HUDEP-2 (cell line): ENCODE data around the gene FLACC1.
"Not testable (repeated sequence)": the region's sequence is repeated elsewhere in the genome, so short reads cannot be mapped to it uniquely, and the experiment has no call there.

ENCODE experiments used
- DNase-seq, 76 experiments: peaks; one replicate each; lab custom pipeline; 2025; ENCODE audit not compliant: unreplicated experiment in 76 of 76; lab: John Stamatoyannopoulos, UW

Gene FLACC1

DNA sequence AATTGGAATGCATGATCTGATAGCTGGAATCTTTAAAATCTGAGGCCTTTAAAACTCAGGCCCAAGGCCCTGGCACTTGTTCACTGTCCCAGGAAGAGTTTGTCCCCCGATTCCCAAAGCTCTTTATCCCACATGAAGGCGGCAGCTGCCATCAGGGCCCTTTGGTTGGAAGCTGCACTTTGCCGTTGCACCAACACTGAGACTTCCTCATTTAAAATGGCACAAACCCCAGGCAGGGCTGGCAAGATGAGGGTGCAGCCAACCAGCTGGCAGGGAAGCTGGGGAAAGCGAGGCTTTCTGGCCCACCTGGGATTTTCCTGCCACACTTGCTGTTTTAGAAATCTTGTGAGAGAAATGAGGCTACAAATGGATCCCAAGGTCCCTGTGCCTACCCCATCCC lies 6.3 kb downstream of the FLACC1 start:
- DNase-seq, result no peak

DNA sequence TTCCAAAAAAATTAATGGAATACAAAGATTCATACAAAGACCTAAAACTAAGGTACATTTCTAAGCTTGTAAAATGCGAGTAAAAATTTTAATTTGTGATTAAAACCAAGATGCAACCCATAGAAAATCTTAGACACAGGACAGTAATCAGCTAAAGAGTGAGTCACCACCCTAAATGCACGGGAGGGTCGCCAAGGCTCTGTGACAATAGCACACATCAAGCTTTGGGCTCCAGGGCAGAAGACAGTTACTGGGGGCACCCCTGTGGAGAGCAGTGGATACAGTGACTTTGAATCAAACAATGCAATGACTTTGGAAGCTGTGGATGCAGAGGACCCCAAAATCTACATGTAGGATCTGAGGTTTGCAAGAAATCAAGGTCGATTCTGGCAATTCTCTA lies 7.5 kb downstream of the FLACC1 start:
- DNase-seq, result no peak

DNA sequence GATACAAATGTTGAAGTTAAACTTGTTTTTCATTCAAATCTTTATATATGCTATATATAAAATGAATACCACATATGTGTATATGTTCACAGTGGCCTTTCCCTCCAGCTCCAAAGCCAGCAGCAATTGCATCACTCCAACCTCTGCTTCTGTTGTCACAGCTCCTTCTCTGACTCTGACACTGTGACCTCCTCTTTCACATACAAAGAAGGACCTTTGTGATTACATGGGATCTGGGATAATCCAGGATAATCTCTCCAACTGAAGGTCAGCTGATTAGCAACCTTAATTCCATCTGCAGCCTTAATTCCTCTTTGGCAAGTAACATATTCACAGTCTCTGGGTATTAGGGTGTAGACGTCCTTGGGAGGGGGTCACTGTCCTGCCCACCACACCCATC lies 8.4 kb downstream of the FLACC1 start:
- no peak for DNase-seq

DNA sequence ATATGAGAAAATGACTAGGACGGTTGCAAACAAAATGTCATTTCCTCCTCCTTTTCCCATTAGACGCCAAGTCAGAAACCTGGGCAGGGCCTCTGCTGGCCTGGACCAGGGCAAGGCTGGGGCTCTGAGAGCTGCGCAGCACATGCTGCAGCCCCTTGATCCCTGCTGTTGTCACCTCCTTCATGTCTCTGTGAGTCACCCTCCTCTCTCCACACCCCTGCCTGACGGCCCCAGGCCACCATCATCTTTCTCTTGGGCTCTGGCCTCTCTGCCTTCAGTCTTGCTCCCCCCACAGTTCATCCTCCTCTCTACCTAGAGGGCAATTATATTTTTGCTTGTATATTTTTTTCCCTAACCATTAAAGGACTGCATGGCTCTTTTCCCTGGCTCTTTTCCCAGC lies 10.0 kb downstream of the FLACC1 start:
- no peak for DNase-seq

DNA sequence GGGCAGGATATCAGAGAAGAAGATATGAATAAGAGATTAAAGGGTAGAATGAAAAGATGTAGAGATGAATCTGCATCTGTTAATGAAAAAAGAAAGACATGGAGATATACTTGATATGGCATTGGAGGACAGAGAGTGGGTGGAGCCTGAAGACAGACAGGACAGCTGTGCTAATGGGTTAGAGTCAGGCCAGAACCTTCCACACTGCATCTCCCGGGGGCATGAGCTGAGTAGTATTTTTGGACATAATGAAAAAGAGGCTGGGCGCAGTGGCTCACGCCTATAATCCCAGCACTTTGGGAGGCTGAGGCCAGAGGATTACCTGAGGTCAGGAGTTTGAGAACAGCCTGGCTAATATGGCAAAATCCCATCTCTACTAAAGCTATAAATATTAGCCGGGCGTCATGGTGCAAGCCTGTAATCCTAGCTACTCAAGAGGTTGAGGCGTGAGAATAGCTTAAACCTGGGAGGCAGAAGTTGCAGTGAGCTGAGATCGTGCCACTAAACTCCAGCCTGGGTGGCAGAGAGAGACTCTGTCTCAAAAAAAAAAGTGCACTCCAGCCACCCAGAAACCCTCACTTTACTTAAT lies 11.4 kb downstream of the FLACC1 start:
- DNase-seq, result no peak

DNA sequence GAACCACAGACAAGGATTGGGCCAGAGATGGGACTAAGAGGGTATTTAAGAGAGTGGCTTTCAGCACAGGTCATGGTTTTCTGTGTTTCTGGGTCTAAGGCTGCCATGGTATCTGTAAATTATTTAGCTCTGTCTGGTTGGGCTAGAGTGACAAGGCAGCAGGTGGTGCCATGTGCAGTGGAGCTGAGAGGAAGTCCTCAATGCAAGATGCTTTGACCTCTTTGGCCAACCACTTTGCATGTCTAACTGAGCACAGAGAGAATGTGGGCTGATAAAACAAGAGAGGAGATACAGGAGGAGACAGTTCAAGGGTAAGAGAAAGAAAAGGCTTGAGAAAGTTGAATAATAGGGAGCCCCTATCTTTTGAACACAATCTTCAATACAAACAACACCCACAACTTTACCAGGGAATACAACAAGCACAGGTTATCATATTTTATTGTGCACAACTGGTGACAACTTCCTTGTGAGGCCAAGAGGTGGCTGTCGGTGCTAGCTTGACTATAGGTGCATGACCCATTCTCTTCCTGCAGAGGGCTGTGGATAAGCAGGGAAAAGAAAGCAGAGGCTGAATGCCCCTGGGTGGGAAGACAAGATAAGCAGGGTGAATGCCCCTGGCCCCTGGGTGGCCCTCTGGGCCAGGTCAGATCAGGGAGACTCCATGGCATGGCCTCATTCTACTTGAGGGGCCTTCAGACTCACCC lies 12.3 kb downstream of the FLACC1 start:
- peak in 24 of 76 experiments; percentile 2 to 44 (median 11) for DNase-seq

DNA sequence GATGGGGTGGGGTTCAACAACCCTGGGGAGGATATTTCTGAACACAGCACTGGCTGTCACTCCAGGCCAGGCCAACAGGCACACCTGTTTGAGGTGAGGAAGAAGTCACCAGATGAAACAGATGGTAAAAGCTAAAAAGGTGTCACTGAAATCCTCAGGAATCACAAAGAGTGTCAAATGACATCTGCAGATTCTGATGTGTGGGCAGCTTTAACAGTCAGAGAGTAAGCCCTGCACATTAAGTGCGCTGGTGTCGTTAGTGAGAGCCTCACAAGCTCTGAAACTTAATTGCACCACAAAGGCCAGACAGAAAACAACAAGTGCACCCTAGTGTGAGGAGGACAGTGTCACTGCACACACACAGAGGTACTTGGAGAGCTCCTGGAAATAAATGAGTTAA lies 13.6 kb downstream of the FLACC1 start:
- DNase-seq, result no peak

DNA sequence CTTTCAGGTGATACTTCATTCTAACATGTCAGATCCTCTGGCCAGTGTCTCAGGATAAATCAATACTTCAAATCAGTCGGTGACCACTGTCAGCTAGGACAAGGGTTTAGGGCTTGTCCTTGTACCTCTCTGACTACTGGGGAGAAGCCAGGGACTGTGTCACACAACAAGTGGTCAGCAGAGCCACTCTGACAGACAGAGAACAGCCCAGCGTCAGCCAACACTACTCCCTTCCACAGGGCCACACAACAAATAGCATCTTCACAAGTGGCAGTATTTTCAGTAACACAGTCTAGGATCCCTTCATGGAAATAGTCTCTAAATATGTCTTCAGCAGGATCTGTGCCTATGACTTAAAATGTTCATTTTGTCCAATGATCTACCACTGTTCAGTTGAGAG lies 14.2 kb downstream of the FLACC1 start:
- no peak for DNase-seq

DNA sequence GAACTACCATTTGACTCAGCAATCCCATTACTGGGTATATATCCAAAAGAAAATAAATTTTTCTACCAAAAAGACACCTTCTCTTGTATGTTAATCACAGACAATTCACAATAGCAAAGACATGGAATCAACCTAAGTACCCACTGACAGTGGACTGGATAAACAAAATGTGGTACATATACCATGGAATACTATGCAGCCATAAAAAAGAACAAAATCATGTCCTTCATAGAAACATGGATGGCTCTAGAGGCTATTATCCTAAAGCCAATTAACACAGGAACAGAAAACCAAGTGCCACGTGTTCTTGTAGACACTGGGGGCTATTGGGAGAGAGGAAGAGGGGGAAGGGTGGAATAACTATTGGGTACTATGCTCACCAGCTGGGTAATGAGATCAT lies 27.7 kb downstream of the FLACC1 start:
- DNase-seq, result no peak

DNA sequence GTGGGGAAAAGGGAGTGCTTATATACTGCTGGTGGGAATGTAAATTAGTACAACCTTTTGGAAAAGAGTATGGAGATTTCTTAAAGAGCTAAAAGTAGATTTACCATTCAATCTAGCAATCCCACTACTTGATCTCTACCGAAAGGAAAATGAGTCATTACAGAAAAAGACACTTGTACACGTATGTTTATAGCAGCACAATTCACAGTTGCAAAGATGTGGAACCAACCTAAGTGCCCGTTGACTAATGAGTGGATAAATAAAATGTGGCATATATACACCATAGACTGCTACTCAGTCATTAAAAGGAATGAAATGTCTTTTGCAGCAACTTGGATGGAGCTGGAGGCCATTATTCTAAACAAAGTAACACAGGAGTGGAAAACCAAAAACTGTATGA lies 29.5 kb downstream of the FLACC1 start:
- no peak for DNase-seq

DNA sequence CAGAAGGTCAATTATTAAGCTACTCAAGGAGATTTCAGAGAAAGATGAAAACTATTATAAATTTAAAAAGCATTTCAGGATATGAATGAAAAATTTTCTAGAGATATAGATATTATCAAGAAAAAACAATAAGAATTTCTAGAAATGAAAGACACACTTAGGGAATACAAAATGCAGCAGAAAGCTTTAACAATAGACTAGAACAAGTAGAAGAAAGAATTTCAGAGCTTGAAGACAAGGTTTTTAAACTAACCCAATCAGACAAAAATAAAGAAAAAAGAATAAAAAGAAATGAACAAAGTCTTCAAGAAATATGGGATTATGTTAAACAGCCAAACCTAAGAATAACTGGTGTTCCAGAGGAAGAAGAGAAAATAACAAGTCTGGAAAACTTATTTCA lies 34.4 kb downstream of the FLACC1 start:
- DNase-seq, result no peak

DNA sequence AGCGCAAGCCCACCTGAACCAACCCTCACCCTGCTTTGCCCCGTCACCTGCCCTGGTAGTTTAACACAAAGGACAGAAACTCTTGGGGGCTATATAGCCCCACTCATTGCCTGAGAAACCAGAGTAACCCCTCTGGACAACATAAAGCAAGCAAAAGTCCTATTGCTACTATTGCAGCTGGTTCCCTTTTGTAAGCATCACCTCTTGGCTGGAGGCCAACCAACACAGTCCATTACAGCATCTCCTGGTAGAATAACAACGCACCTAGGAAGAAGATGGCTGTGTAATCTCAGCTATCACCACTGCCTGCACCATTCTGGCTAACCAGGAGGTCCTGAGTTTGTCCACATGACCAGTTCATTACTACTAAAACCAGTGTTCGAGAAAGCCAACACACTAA lies 36.4 kb downstream of the FLACC1 start:
- no peak for DNase-seq

DNA sequence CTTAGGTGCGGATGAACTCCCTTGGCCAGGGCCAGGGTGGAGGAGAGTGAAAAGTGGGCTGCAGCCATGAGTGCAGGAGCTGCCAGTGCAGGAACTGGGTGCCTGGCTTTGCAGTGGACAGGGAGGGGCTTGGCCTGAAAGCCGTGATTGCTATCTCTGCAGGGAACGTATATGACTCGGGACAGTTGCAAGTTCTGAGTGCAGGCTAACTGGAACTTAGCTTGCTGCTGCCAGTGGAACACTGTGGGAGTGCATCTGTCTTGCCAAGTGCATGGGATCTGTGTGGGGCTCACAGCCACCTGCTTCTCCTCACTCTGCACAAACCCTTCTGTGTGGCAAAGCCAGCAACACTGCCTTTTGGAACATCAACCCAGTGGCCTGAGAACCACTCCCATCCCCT lies 36.9 kb downstream of the FLACC1 start:
- no peak for DNase-seq

DNA sequence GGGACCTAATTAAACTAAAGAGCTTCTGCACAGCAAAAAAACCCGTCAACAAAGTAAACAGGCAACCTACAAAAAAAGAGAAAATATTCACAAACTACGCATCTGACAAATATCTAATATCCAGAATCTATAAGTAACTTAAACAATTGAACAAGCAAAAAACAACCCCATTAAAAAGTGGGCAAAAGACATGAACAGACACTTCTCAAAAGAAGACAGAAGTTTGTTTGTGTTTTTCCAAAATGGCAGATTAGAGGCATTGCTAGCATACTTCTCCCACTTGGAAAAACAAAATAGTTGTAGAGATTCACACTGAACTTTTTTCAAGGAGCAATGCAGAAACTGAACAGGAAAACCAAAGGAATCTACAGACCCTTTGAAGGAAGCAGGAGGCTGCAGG lies 37.6 kb downstream of the FLACC1 start:
- DNase-seq, result no peak

DNA sequence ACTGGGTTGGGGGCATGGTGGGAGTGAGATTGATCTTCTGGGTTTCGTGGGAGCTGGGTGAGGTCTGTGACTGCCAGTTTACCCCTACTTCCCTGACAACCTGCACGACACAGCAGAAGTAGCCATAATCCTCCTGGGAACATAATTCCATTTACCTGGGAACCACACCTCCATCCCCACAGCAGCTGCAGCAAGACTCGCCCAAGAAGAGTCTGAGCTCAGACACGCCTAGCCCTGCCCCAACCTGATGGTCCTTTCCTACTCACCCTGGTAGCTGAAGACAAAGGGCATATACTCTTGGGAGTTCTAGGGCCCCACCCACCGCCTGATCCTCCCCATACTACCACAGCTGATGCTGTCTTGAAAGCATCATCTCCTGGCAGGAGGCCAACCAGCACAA lies 43.8 kb downstream of the FLACC1 start:
- DNase-seq, result no peak

DNA sequence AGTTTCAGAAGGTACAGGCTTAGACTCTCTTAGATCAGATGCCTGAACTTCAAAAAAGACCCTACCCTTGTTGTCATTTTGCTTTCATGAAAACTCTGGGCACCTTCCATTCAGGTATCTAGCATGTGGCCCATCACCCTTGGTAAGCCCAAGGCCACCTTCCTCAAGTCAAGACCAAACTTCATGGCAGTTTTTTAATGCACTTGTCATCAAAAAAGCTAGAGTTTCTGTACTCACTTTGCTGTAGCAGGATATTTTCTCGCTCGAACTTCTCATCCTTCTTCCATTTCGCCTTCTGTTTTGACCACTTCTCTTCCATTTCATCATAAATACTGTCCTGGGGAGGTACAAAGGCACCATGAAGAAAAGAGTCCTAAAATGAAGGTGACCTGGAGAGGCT lies 48.2 kb downstream of the FLACC1 start:
- no peak for DNase-seq

DNA sequence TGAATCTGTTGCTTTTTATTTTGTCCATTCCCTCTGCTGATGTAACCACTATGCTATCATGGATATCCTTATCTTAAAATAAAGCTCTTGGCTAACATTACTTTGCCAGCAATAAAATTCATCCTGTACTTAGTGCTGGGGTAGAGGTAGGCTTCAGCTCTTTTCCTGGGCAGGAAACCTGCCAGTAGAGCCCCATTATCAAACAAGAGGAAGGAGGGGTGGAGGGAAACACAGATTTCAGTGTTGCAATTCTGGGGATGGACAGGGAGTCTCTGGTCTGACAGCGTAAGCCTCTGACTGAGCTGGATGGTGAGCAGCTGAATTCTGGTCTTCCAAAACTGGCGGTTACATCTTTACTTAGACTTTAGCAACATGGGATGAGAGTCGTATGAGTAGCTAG lies 49.3 kb downstream of the FLACC1 start:
- no peak for DNase-seq

DNA sequence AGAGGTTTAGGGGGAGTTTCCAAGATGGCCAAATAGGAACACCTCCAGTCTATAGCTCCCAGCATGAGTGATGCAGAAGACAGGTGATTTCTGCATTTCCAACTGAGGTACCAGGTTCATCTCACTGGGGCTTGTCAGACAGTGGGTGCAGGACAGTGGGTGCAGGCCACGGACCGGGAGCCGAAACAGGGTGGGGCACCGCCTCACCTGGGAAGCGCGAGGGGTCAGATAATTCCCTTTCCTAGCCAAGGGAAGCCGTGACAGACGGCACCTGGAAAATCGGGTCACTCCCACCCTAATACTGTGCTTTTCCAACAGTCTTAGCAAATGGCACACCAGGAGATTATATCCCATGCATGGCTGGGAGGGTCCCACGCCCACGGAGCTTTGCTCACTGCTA lies 57.2 kb downstream of the FLACC1 start:
- not testable (repeated sequence) for DNase-seq

DNA sequence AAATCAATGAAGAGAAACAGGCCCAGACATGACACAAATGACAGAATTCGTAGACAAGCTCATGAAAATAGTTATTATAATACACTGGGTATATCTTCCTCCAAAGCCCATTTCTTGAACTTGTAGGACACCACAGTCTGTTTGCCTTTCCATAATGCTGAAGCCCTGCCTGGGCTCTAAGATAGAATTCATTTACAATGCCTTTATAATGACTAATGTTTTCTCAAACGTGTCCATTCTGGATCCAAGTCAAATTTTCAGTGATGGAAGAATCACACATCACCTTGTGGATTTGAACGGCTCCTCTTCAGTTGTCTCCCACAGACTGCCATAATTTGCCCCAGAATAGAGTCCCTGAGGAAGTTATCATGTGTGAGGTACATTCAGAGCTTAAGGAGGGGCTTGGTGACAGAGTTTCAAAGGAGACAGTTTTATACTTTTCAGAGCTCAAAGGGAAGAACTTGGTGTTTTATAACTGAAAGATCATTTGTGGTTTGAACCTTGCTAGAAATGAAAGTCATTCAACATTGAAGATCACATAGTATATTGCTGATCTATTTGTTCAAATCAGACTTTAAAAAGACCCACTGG lies 58.6 kb downstream of the FLACC1 start:
- no peak for DNase-seq

DNA sequence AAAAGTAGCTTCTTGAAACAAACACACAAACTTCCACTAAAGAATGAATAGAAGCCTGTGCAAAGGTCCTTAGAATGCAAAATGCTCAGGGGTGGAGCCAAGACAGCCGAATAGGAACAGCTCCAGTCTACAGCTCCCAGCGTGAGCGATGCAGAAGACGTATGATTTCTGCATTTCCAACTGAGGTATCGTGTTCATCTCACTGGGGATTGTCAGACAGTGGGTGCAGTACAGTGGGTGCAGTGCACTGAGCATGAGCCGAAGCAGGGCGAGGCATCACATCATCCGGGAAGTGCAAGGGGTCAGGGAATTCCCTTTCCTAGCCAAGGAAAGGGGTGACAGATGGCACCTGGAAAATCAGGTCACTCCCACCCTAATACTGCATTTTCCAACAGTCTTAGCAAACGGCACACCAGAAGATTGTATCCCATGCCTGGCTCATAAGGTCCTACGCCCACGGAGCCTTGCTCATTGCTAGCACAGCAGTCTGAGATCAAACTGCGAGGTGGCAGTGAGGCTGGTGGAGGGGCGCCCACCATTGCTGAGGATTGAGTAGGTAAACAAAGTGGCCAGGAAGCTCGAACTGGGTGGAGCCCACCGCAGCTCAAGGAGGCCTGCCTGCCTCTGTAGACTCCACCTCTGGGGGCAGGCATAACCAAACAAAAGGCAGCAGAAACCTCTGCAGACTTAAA lies 66.5 kb downstream of the FLACC1 start:
- DNase-seq, result not testable (repeated sequence)

DNA sequence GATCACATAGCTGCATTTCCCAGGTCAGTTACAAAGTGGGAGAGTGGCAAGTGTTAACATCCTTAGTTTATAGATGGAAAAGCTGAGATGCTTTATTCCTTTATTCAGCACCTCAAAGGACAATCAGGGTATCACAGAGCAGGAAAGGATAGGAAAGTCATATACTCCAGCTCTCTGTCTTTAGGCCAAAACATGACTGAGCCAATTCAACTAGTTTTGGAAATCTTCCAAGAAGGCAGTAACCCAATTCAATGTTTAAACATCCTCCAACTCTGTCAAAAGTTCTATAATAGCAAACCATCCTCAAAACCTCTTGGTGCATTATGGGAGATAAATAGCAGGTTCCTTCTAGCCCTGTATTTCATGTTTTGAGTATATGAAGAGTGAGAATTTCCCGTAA lies 71.6 kb downstream of the FLACC1 start:
- no peak for DNase-seq
